ENCODE results near the gene FFAR1. TPM values are rescaled to one million over a fixed set of nuclear protein-coding genes. Genes with fewer than 3 reads are reported as not detected.

The FFAR1 gene, protein sequence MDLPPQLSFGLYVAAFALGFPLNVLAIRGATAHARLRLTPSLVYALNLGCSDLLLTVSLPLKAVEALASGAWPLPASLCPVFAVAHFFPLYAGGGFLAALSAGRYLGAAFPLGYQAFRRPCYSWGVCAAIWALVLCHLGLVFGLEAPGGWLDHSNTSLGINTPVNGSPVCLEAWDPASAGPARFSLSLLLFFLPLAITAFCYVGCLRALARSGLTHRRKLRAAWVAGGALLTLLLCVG (N-terminal part only)
- total RNA-seq (not detected in 2 replicates), polyA plus RNA-seq (0.11 TPM in 1 of 2 replicates, not detected in the other)

DNA sequence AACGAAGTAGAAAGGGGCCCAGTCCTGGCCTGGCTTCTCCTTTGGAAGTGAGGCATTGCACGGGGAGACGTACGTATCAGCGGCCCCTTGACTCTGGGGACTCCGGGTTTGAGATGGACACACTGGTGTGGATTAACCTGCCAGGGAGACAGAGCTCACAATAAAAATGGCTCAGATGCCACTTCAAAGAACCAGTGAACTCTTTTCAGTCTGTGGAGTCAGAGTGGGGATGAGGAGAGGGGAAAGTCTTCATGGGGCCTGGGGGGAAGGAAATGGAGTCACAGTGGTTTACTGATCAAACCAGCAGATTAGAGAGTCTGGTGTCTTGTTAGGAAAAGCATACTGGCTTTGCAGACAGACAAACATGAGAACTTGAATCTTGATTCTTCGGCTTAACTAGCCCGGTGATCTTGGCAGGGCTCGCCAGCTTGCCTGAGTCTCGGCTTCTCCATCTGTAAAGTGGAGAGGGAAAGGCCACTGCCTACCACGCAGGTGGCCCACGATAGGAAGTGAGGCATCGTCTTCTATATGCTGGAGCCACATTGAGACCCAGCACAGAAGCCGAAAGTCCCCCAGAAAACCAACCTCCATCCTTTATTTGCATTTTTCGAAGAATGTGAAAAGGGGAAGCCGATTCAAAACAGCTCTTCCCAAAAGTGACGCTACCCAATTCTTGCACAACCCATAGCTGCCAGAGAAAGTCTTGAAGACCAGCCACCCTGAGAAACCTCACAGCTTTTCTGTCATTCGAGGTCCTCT, at the start of gene FFAR1:
Gene FFAR1 (plus strand): TSS at position 732 of the 759 bp plus-strand sequence. CDS start 3,650 bp downstream, outside the sequence.
- H3K9me3 ChIP-seq (ENCODE audit: low read depth) = no peaks in the 10 kb centered on the region
- no peaks in the 10 kb centered on the region for H3K36me3 ChIP-seq
- TF ChIP-seq, protein P1, sequence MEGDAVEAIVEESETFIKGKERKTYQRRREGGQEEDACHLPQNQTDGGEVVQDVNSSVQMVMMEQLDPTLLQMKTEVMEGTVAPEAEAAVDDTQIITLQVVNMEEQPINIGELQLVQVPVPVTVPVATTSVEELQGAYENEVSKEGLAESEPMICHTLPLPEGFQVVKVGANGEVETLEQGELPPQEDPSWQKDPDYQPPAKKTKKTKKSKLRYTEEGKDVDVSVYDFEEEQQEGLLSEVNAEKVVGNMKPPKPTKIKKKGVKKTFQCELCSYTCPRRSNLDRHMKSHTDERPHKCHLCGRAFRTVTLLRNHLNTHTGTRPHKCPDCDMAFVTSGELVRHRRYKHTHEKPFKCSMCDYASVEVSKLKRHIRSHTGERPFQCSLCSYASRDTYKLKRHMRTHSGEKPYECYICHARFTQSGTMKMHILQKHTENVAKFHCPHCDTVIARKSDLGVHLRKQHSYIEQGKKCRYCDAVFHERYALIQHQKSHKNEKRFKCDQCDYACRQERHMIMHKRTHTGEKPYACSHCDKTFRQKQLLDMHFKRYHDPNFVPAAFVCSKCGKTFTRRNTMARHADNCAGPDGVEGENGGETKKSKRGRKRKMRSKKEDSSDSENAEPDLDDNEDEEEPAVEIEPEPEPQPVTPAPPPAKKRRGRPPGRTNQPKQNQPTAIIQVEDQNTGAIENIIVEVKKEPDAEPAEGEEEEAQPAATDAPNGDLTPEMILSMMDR (IDR thresholded peaks at IDR 0.05; ENCODE audit: low read depth, low read length) = no peak
- no peak within 1 kb of the TSS for H3K4me3 ChIP-seq
- DNase-seq (ENCODE audit: low read depth in 1 of 2, low spot score in 1 of 2) = no peak
- H3K27ac ChIP-seq = no peak within 1 kb of the TSS
- no peaks in the 10 kb centered on the region for H3K4me1 ChIP-seq (ENCODE audit: low read depth)
- H3K27me3 ChIP-seq = no peaks in the 10 kb centered on the region

DNA sequence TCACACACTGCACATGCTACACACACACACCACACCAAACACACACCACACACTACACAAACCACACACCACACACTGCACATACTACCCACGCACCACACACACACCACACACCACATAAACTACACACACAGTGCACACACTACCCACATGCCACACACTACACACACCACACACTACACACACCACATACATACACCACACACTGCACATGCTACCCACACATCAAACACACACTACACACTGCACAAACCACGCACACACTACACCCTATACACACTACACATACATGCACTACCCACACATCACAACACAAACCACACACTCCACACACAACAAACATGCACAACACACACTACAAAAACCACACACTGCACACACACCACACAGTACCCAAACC, 49.8 kb upstream of the FFAR1 start:
- DNase-seq (ENCODE audit: low read depth in 1 of 2, low spot score in 1 of 2) = no peak
- no peaks in the 10 kb centered on the region for H3K36me3 ChIP-seq
- no peaks in the 10 kb centered on the region for H3K9me3 ChIP-seq (ENCODE audit: low read depth)
- TF ChIP-seq, protein P1 (IDR thresholded peaks at IDR 0.05; ENCODE audit: low read depth, low read length) = no peak
- H3K4me3 ChIP-seq = no peak overlapping the region
- no peak overlapping the region for H3K27ac ChIP-seq
- no peaks in the 10 kb centered on the region for H3K27me3 ChIP-seq
- H3K4me1 ChIP-seq (ENCODE audit: low read depth) = no peaks in the 10 kb centered on the region

DNA sequence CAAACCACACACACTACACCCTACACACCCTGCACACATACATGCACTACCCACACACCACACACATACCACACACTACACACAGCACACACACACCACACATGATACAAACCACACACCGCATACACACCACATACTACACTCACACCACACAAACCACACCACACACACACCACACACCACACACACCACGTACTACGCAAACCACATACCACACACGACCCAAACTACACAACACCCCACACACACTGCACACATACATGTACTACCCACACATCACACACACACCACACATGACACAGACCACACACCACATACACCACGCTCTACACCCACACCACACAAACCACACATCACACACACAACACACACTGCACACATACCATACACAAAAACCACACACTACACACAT, 49.1 kb upstream of the FFAR1 start:
- no peaks in the 10 kb centered on the region for H3K36me3 ChIP-seq
- TF ChIP-seq, protein P1 (IDR thresholded peaks at IDR 0.05; ENCODE audit: low read depth, low read length) = no peak
- H3K27me3 ChIP-seq = no peaks in the 10 kb centered on the region
- H3K4me3 ChIP-seq = no peak overlapping the region
- H3K27ac ChIP-seq = no peak overlapping the region
- no peaks in the 10 kb centered on the region for H3K4me1 ChIP-seq (ENCODE audit: low read depth)
- no peaks in the 10 kb centered on the region for H3K9me3 ChIP-seq (ENCODE audit: low read depth)
- DNase-seq (ENCODE audit: low read depth in 1 of 2, low spot score in 1 of 2) = no peak

DNA sequence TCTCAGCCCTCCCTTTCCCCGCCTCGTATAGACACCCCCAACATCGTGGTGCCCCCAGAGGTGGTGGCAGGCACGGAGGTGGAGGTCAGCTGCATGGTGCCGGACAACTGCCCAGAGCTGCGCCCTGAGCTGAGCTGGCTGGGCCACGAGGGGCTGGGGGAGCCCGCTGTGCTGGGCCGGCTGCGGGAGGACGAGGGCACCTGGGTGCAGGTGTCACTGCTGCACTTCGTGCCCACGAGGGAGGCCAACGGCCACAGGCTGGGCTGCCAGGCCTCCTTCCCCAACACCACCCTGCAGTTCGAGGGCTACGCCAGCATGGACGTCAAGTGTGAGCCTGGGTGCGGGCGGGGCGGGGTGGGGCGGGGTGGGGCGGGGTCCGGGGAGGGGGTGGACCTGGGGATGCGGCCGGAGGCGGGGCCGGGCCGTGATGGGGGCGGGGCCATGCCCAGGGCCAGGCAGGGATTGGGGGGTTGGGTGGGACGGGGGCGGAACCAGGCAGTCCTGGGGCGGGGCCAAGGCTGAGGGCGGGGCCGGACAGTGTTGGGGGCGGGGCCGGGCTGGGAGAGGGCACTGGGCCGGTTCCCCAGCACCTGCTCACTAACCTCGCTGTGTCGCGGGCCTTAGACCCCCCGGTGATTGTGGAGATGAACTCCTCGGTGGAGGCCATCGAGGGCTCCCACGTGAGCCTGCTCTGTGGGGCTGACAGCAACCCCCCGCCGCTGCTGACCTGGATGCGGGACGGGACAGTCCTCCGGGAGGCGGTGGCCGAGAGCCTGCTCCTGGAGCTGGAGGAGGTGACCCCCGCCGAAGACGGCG, 48.0 kb upstream of the FFAR1 start:
- peak in 1 of 2 donors; percentile 37 for DNase-seq (ENCODE audit: low read depth in 1 of 2, low spot score in 1 of 2)
- Histone ChIP-seq H3K4me3 (no peak overlapping the region), H3K27ac (no peak overlapping the region), H3K4me1 (ENCODE audit: low read depth) (no peaks in the 10 kb centered on the region), H3K36me3 (no peaks in the 10 kb centered on the region), H3K9me3 (ENCODE audit: low read depth) (no peaks in the 10 kb centered on the region), H3K27me3 (no peaks in the 10 kb centered on the region)
- TF ChIP-seq, protein P1 (IDR thresholded peaks at IDR 0.05; ENCODE audit: low read depth, low read length) = no peak

DNA sequence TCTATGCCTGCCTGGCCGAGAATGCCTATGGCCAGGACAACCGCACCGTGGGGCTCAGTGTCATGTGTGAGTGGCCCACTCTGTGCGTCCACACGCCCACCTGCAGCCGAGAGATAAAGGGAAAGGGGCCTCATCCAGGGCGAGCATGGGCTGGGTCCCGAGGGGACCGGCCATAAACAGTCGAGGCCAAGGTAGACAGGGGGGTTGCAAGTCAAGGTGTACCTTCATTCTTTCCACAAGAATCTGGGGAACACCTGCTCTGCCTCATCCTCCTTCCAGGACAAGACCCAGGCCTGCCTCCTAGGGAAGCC, 47.4 kb upstream of the FFAR1 start:
- no peaks in the 10 kb centered on the region for H3K4me1 ChIP-seq (ENCODE audit: low read depth)
- H3K27me3 ChIP-seq = no peaks in the 10 kb centered on the region
- no peak overlapping the region for H3K4me3 ChIP-seq
- TF ChIP-seq, protein P1 (IDR thresholded peaks at IDR 0.05; ENCODE audit: low read depth, low read length) = no peak
- H3K9me3 ChIP-seq (ENCODE audit: low read depth) = no peaks in the 10 kb centered on the region
- DNase-seq (ENCODE audit: low read depth in 1 of 2, low spot score in 1 of 2) = no peak
- no peak overlapping the region for H3K27ac ChIP-seq
- H3K36me3 ChIP-seq = no peaks in the 10 kb centered on the region
